CD14-positive monocyte (primary cell): Measurements from ENCODE around the gene PPP2R3A. TPM values are rescaled to one million over a fixed set of nuclear protein-coding genes. Genes with fewer than 3 reads are reported as not detected.
A peak's percentile ranks its signal among the peaks of the same experiment; 100 is the strongest.

Experiments
- DNase-seq, 3 donors: peaks; one replicate each; pipeline ENCODE4 v3.0.0-alpha.2; 2011 to 2022
- H2AFZ ChIP-seq: 2 replicates; pipeline ENCODE4 v1.6.0; 2012; ENCODE audit warnings: mild to moderate bottlenecking, low read depth, low read length, inconsistent platforms; ENCODE audit not compliant: insufficient read depth, poor library complexity, severe bottlenecking
- H3K27ac ChIP-seq, 2 donors: 1 replicate in 1 of 2; 2 replicates in 1 of 2; pipeline ENCODE4 v1.5.1; 2012 to 2013; ENCODE audit warnings: low read length in 2 of 2, control low read depth in 1 of 2, inconsistent platforms in 1 of 2, low read depth in 1 of 2, mild to moderate bottlenecking in 1 of 2
- H3K27me3 ChIP-seq, 2 donors: one replicate each; pipeline versions ENCODE4 v1.6.0 to v1.6.1; 2011 to 2013; ENCODE audit warnings: low read length in 2 of 2; ENCODE audit not compliant: control insufficient read depth in 2 of 2, insufficient read depth in 2 of 2
- H3K36me3 ChIP-seq, 2 donors: replicated peaks in 1 of 2; 1 replicate in 1 of 2; 2 replicates in 1 of 2; pipeline versions ENCODE4 v1.5.1 to v1.6.1; 2012 to 2013; ENCODE audit warnings: low read length in 2 of 2, control low read depth in 1 of 2, inconsistent platforms in 1 of 2, mild to moderate bottlenecking in 1 of 2; ENCODE audit not compliant: insufficient read depth in 2 of 2, control insufficient read depth in 1 of 2
- H3K4me1 ChIP-seq, 2 donors: 1 replicate in 1 of 2; 2 replicates in 1 of 2; pipeline versions ENCODE4 v1.5.1 to v1.6.1; 2012 to 2013; ENCODE audit warnings: low read length in 2 of 2, control low read depth in 1 of 2, inconsistent platforms in 1 of 2, mild to moderate bottlenecking in 1 of 2, moderate library complexity in 1 of 2; ENCODE audit not compliant: insufficient read depth in 2 of 2, control insufficient read depth in 1 of 2
- H3K4me2 ChIP-seq: replicated peaks from 2 replicates; pipeline ENCODE3; 2012; ENCODE audit warnings: low read length, moderate library complexity, mild to moderate bottlenecking; ENCODE audit not compliant: poor library complexity, severe bottlenecking; ENCODE audit errors: extremely low read depth
- H3K4me3 ChIP-seq, 3 experiments: fragments of 200-600 bp in 1 of 3; sonication (generic) in 1 of 3; replicated peaks in 1 of 3; 1 replicate in 2 of 3; 2 replicates in 1 of 3; pipeline ENCODE4 v1.5.1; 2011 to 2013; ENCODE audit warnings: low read length in 3 of 3, mild to moderate bottlenecking in 3 of 3, control low read depth in 2 of 3, low read depth in 2 of 3, inconsistent platforms in 1 of 3, moderate library complexity in 1 of 3
- H3K79me2 ChIP-seq: 2 replicates; pipeline ENCODE4 v1.6.0; 2012; ENCODE audit warnings: mild to moderate bottlenecking, control low read depth, inconsistent platforms, low read length, moderate library complexity; ENCODE audit not compliant: insufficient read depth
- H3K9ac ChIP-seq: 2 replicates; pipeline ENCODE4 v1.6.0; 2017; ENCODE audit warnings: low read length, mild to moderate bottlenecking; ENCODE audit not compliant: insufficient read depth, poor library complexity, severe bottlenecking
- H3K9me3 ChIP-seq, 2 donors: replicated peaks in 1 of 2; 1 replicate in 1 of 2; 2 replicates in 1 of 2; pipeline versions ENCODE4 v1.5.1 to v1.6.1; 2012 to 2013; ENCODE audit warnings: low read length in 2 of 2, control low read depth in 1 of 2; ENCODE audit not compliant: control insufficient read depth in 1 of 2, insufficient read depth in 1 of 2
- H4K20me1 ChIP-seq: 2 replicates; pipeline ENCODE4 v1.6.0; 2012; ENCODE audit warnings: mild to moderate bottlenecking, low read length, control low read depth, moderate library complexity; ENCODE audit not compliant: insufficient read depth
- H3K27ac Mint-ChIP-seq, 7 donors: one replicate each; pipeline ENCODE4 v1.8.0; 2020; ENCODE audit warnings: mild to moderate bottlenecking in 7 of 7, mixed read lengths in 7 of 7, moderate library complexity in 6 of 7, inconsistent platforms in 2 of 7
- H3K27me3 Mint-ChIP-seq, 3 donors: one replicate each; pipeline ENCODE4 v1.8.0; 2021 to 2022; ENCODE audit warnings: low read depth in 3 of 3, mild to moderate bottlenecking in 3 of 3, mixed read lengths in 3 of 3, moderate library complexity in 3 of 3, inconsistent platforms in 1 of 3
- H3K36me3 Mint-ChIP-seq, 2 donors: one replicate each; pipeline ENCODE4 v1.8.0; 2020; ENCODE audit warnings: mixed read lengths in 2 of 2, inconsistent platforms in 1 of 2, mild to moderate bottlenecking in 1 of 2
- H3K4me1 Mint-ChIP-seq: one replicate; pipeline ENCODE4 v1.8.0; 2020; ENCODE audit warnings: mild to moderate bottlenecking, mixed read lengths
- H3K4me3 Mint-ChIP-seq, 2 donors: one replicate each; pipeline ENCODE4 v1.8.0; 2020; ENCODE audit warnings: mild to moderate bottlenecking in 2 of 2, mixed read lengths in 2 of 2, moderate library complexity in 1 of 2
- H3K9me3 Mint-ChIP-seq, 7 donors: one replicate each; pipeline ENCODE4 v1.8.0; 2020 to 2022; ENCODE audit warnings: mixed read lengths in 7 of 7, mild to moderate bottlenecking in 6 of 7, moderate library complexity in 6 of 7, inconsistent platforms in 2 of 7
- WGBS: methylation state at CpG from one replicate; pipeline ENCODE4 v1.1.5; 2013; ENCODE audit warnings: missing lambda C conversion rate; ENCODE audit not compliant: insufficient coverage; 5-methylcytosine and 5-hydroxymethylcytosine counted together
- intact Hi-C, 2 donors: fragments of 100-400 bp; cut with micrococcal nuclease; formaldehyde crosslinking; loops; one replicate each; pipeline versions ENCODE4 v1.15.0 to v1.15.1; 2023
- polyA plus RNA-seq, 3 donors: library from polyadenylated mRNA; depleted of rRNA in 1 of 3; unstranded in 2 of 3; stranded (reverse) in 1 of 3; fragments of 300-500 nt in 2 of 3; fragments of >200 nt in 1 of 3; fragmentation: Illumina TruSeq in 2 of 3; gene quantifications; 1 replicate in 2 of 3; 2 replicates in 1 of 3; pipeline ENCODE4 v1.2.3, GENCODE V29; 2012 to 2021
- TF ChIP-seq, protein P1 (sequence below): fragments of 200-600 bp; IDR thresholded peaks from one replicate; pipeline ENCODE4 v1.8.0; 2022; ENCODE audit warnings: antibody characterized with exemption, mild to moderate bottlenecking

The PPP2R3A gene
- polyA plus RNA-seq, 3 donors, result 0.09 to 0.15 (median 0.10) TPM

DNA sequence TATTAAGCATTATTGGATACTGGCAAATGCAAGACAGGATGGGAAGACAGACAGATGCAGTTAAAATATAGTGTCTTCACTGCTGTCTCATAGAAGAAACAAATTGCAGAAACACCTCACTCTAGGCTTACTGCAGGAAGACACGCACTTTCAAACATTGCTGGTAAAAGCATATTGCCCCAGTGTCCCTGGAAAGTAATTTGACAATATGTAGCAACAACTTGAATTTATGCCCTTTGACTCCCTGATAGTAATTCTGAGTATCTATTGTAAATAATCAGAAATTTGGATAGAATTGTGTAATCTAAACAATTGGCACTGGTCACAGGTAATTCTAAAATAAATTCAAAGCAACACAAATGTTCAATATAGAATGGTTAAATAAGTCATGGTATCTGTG, 168.6 kb downstream of the PPP2R3A start:
- no peak overlapping the region for H3K27ac Mint-ChIP-seq
- no peaks in the 10 kb centered on the region for H3K27me3 ChIP-seq
- H3K27me3 Mint-ChIP-seq, result peaks cover 0 to 2% (median 0%) of the 10 kb centered on the region in 3 donors
- intact Hi-C loops, result no loop called here
- TF ChIP-seq, protein P1, sequence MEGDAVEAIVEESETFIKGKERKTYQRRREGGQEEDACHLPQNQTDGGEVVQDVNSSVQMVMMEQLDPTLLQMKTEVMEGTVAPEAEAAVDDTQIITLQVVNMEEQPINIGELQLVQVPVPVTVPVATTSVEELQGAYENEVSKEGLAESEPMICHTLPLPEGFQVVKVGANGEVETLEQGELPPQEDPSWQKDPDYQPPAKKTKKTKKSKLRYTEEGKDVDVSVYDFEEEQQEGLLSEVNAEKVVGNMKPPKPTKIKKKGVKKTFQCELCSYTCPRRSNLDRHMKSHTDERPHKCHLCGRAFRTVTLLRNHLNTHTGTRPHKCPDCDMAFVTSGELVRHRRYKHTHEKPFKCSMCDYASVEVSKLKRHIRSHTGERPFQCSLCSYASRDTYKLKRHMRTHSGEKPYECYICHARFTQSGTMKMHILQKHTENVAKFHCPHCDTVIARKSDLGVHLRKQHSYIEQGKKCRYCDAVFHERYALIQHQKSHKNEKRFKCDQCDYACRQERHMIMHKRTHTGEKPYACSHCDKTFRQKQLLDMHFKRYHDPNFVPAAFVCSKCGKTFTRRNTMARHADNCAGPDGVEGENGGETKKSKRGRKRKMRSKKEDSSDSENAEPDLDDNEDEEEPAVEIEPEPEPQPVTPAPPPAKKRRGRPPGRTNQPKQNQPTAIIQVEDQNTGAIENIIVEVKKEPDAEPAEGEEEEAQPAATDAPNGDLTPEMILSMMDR, result no peak
- WGBS, result no CpG with 5 or more reads among the region's 1 CpG
- no peak overlapping the region for H3K9ac ChIP-seq
- H3K36me3 Mint-ChIP-seq, result no peaks in the 10 kb centered on the region
- no peak overlapping the region for H3K4me2 ChIP-seq
- H3K9me3 ChIP-seq, result no peaks in the 10 kb centered on the region
- H3K27ac ChIP-seq, result no peak overlapping the region
- H3K4me3 ChIP-seq, result no peak overlapping the region
- H3K9me3 Mint-ChIP-seq, result peaks cover 0 to 7% (median under 1%) of the 10 kb centered on the region in 7 donors
- no peak for DNase-seq
- H3K36me3 ChIP-seq, result no peaks in the 10 kb centered on the region
- H2AFZ ChIP-seq, result no peak overlapping the region
- no peaks in the 10 kb centered on the region for H3K4me1 ChIP-seq
- H3K4me1 Mint-ChIP-seq, result peaks cover 7% of the 10 kb centered on the region
- no peaks in the 10 kb centered on the region for H4K20me1 ChIP-seq
- H3K4me3 Mint-ChIP-seq, result no peak overlapping the region
- no peaks in the 10 kb centered on the region for H3K79me2 ChIP-seq

DNA sequence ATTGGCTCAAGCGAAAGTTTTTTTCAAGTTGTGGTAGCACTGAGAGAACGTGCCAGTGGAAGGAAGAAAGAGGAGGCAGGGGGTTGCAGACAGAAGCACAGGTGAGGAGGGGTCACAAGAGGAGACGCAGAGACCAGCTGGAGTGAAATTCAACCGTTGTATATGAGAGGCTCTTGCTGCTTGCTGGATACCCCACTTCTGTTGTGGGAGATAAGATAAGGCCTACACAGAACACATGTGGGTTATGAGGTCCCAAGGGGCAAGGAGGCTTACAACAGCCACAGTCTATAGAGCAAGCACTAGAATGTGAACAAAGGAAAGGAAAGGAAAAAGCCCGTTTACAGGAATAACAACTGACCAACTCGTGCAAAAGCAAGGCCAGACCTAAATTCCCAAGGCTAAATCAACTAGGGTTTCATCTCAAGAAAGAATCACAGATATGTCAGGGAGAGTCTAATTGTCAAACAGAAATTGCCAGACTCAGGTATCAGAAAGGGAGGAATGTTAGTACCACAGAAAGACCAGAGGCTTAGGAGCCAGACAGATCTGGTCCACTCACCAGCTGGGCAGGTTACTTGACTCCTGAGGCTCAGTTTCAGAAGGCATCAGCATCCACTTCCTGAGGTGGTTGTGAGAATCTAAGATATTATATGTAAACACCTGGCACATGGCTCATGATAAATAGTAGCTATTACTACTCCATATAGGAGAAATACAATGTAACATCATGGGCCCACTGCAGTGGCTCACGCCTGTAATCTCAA, 169.7 kb downstream of the PPP2R3A start:
- Histone ChIP-seq H3K4me2 (no peak overlapping the region), H4K20me1 (no peaks in the 10 kb centered on the region), H3K36me3 (no peaks in the 10 kb centered on the region), H3K9ac (no peak overlapping the region), H3K4me1 (no peaks in the 10 kb centered on the region), H3K27me3 (no peaks in the 10 kb centered on the region), H3K9me3 (no peaks in the 10 kb centered on the region), H3K79me2 (no peaks in the 10 kb centered on the region), H3K4me3 (no peak overlapping the region), H2AFZ (no peak overlapping the region), H3K27ac (no peak overlapping the region)
- H3K4me3 Mint-ChIP-seq, result no peak overlapping the region
- intact Hi-C loops, result no loop called here
- peak overlapping the region in 1 of 7 donors; percentile 52 for H3K27ac Mint-ChIP-seq
- peaks cover 0 to 2% (median 0%) of the 10 kb centered on the region in 3 donors for H3K27me3 Mint-ChIP-seq
- peaks cover 0 to 4% (median 0%) of the 10 kb centered on the region in 7 donors for H3K9me3 Mint-ChIP-seq
- no peaks in the 10 kb centered on the region for H3K36me3 Mint-ChIP-seq
- TF ChIP-seq, protein P1, result no peak
- 47% methylated on average over 4 of the region's 7 CpGs for WGBS
- no peak for DNase-seq
- peaks cover 8% of the 10 kb centered on the region for H3K4me1 Mint-ChIP-seq
